HG02571 (cell line): ENCODE measurements around the gene TPCN1.

Source experiments
- ATAC-seq: cut with Tn5 transposase; IDR thresholded peaks from one replicate; pipeline ENCODE4 v1.9.1; 2021; ENCODE audit warnings: mild to moderate bottlenecking, moderate library complexity; ENCODE audit not compliant: unreplicated experiment

TPCN1 gene

GRCh38 chr12:113301811-113302210 is 80.5 kb downstream of the TPCN1 start:
- ATAC-seq, result no peak

GRCh38 chr12:113302466-113302865 is 81.2 kb downstream of the TPCN1 start:
- no peak for ATAC-seq

GRCh38 chr12:113302886-113303640 is 81.8 kb downstream of the TPCN1 start:
- ATAC-seq, result no peak

DNA sequence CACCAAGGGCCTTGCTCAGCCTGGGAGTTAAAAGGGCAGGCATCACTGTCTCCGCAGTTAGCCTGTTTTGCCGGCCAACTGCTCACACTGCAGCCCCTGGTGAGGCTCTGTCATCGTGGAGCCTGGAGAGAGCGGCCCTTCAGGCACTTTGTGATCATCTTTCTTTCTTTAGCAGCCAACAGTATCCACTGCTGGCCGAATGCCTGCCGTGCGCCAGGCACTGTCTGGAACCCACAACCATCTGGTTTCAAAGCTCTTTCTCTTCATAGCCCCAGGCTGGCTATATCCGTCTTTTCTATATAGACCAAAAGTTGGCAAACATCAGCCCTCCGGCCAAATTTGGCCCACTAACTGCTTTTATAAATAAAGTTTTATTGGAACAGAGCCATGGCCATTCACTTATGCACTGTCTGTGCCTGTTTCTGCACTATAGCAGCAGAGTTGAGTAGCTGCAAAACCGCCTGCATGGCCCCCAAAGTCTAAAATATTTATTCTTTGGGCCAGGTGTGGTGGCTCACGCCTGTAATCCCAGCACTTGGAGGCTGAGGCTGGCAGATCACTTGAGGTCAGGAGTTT is 84.1 kb downstream of the TPCN1 start:
- ATAC-seq, result no peak

DNA sequence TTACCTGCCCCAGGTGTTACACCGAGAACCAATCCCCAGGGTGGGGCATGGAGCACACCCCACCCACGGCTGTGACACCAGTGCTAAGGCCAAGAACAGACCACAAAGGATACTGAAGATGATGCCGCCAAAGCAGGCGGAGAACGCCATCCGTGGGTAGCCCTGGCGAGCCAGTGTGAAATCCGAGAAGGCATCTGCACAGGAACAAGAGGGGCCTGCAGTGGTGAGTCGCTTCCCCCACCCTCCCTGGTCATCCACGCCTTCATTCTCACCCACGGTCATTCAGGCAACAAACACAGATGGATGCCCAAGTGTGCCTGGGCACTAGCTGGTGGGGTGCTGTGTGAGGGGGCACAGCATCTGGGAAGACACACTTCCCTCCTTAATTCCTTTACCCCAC is 85.1 kb downstream of the TPCN1 start:
- no peak for ATAC-seq

DNA sequence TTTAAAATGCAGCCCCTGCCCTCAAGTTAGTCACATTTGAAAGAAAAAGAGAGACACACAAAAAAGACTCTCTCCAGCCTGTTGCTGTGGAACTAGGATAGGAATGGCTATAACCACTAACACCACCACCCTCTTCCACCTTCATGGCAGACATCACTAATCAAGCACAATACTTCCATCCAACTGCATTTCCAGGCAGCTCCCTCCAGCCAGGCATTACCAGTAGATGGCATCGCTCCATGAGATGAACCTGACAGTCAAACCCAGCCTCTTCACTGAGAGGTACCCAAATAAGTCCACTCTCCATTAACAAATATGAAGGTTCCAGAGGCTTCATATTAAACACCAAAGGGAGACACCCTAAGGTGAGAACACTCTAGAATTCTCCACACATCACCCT is 89.2 kb downstream of the TPCN1 start:
- no peak for ATAC-seq

DNA sequence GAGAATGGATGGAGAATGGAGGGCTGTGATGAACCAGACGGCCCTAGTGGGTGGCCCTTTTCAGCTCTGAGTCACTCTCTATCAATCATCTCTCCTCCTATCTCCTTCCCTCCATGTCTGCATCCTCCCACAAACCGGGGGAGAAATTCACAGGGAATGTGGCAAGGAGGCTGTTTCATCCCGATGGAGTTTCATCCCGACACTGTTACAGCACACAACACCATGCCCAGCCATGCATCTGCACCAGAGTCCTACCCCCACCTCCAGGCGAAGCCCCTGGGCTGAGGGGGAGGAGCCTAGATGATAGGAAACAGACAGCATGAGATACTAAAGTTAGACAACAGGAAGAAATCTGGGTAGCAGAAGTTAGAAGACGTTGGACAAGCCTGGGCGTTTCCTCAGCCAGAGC is 92.9 kb downstream of the TPCN1 start:
- no peak for ATAC-seq

DNA sequence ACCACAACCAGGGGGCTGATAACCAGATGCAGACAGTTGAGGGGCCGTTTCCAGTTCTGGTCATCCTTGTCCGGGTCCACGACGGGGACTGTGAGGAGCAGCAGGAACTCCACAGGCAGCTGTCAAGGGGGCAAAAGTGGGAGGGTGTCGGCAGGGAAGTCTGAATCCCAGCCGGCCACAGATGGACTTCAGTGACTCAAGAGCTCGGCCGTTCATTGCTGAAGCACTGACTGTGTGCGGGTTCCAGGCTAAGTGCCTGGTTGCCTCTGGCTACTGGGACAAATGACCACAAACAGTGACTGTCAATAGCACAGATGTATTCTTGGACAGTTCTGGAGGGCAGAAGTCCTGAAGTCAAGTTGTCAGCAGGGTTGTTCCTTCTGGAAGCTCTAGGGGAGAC is 94.1 kb downstream of the TPCN1 start:
- no peak for ATAC-seq

GRCh38 chr12:113316155-113316554 is 94.9 kb downstream of the TPCN1 start:
- no peak for ATAC-seq

- no peak for ATAC-seq
Measured at GRCh38 chr12:113317122-113317521, 95.9 kb downstream of the TPCN1 start.

DNA sequence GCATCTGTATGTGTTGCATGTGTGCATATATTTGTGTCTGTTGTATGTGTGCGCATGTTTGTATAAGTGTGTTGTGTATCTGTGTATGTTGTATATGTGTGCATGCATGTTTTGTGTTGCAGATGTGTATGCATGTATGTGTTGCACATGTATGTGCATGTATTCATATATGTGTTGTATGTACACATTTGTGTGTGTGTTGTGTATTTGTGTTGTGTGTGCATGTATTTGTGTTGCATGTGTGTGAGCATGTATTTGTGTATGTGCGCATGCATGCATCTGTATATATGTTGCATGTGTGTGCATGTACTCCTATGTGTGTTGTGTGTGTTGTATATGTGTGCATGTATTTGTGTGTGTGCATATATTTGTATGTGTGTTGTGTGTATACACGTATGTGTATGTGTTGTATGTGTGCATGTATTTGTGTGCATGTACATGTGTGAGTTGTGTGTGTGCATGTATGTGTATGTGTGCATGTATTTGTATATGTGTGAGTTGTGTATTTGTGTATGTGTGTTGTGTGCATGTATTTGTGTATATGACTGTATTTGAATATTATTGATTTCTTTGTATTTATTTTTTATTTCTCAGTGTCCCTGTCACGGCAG is 96.9 kb downstream of the TPCN1 start:
- no peak for ATAC-seq

DNA sequence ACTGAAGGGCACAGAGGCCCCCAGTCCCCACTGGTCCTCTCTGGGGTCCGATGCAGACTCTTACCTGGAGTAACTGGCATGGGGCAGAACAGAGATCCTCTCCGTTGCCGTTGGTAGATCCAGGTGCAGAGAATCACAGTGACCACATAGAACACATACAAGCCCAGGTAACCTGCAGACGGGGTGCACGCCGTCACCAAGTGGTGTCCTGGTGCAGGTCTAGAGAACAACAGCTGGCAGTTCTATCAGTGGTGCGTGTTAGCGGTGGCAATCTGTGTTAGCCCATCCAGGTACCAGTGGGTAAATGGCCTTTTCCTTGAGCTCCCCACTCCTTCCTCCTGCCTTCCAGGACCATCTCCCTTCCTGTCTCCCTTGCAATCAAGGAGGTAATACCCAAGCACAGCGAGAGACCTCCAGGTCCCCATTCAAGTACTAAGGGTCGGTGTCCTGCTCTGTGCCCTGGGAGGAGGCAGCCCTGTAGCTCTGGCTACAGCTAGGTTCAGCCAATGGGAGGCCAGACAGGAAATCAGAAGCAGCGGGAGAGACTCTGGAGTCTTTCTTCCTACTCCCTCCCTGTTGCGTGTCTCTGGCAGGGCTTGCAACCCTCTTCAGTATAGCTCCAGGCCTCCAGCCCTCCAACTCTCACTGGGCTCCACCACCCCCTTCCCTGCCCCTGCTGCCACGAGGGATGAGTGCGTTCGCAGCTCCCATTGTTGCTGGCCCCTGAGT is 97.8 kb downstream of the TPCN1 start:
- no peak for ATAC-seq

DNA sequence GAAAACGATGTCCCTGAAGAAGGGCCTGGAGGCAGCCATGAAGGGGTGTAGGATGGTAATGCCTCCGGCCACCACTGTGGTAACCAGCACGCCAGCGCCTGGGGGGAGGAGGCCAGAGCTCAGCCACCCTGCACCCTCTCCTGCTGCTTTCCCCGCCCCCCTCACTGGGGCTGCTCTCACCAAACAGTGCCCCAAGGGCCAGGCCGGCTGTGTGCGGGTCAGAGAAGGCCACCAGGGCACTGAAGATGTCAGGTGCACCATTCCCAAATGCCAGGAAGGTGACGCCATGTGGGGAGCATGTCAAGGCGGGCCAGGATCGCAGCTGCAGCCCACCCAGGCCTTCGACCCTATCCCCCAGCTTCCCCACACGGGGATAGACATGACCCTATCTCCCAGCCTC is 99.1 kb downstream of the TPCN1 start:
- ATAC-seq, result no peak

DNA sequence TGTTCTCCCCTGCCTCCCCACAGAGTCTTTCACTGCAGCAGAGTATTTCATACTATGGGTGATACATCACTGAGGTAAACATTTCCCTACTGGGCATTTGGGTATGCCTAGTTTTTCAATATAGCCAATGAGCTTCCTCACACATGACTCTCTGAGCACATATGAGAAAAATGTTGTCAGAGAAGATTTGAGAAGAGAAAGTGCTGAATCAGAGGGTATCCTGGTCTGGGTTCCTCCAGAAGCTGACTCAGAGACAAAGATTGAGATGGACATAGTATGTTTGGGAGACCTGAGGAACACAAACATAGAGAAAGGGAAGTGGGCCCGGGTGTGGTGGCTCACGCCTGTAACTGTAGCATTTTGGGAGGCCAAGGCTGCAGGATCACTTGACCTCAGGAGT is 101.1 kb downstream of the TPCN1 start:
- ATAC-seq, result no peak

GRCh38 chr12:113325916-113326315 is 104.7 kb downstream of the TPCN1 start:
- ATAC-seq, result no peak

- no peak for ATAC-seq
Measured at GRCh38 chr12:113326775-113327395, 105.6 kb downstream of the TPCN1 start.

DNA sequence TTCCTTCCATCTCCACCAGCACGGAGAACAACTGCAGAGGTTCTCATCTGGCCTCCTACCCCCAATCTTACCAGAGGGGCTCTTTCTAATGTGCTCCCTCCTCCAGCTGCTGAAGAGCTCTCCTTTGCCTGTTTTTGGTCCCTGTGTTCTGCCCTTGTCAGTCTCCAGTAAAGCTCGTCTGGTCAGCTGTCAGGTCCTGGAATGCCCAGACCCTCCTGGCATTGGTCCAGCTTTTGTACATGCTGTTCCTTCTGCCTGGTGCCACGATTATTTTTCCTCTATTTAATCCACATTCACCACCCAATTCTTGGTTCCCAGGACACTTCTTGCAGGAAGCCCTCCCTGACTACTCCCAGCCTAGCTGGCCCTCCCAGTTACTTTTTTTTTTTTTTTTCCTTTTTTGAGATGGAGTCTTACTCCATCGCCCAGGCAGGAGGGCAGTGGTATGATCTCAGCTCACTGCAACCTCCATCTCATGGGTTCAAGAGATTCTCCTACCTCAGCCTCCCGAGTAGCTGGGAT is 107.2 kb downstream of the TPCN1 start:
- no peak for ATAC-seq

DNA sequence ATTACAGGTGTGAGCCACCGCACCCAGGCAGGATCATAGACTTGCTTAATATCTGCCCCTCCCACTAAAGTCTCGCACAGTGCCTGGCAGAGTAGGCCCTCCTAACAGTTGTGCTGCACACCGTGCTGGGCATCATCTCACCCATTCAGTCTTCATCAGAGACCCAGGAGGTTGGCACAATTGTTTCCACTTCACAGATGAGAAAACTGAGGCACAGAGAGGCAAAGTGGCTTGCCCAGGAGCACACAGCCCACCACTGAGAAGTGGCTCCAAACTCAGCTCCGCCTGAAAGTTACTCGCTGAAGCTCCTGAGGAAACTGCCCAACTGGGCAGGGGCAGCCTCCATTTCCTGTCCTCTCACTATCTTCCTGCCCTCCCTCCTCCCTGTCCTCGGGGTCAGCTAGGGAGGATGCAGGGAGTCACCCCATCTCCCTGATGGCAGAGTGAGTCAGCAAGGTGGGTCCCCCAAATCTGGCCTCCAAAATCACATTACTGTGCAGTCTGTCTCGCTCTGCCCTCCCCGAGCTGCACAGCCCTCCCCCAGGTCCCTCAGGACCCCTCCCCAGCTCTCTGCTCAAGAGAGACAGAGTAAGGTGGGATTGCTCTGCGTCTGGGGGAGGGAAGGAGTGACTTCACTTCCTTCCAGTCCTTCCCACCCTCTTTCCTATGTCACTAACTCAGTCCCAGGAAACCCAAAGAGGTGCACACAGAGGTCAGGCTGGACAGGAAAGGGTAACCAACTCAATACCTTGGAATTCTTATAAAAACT is 107.9 kb downstream of the TPCN1 start:
- no peak for ATAC-seq

DNA sequence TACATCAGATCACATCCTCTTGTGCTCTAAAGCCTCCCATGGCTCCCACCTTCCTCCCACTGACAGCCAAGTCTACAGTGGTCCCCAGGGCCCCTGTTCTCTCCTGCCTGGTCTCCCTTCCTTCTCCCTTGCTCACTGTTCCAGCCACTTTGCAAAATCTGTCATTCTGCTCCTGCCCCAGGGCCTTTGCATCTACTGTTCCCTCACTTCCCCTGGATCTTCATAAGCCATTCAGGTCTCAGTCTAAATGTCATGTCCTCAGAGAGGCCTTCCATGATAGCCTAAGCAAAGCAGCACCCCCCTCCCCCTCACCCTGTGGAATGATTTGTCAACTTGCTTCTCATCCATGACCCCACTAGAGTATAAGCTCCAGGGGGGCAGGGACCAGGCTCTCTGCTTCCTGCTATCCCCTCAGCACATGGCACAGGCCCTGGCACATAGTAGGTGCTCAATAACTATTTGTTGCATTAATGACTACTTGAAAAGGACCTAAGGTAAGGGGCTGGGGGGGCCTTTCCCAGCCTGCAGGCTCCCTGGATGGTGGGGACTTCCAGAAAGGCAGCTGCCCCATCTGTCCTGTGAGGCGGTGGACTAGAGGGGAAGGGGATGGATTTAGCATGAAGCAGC is 108.6 kb downstream of the TPCN1 start:
- ATAC-seq, result no peak

GRCh38 chr12:113330505-113330904 is 109.2 kb downstream of the TPCN1 start:
- no peak for ATAC-seq
